NCI-H526 (cell line): ENCODE data around the gene PHGDH.
"Not testable (repeated sequence)": the region's sequence is repeated elsewhere in the genome, so short reads cannot be mapped to it uniquely, and the experiment has no call there.

Source experiments
- DNase-seq, 2 experiments: peaks; one replicate each; lab custom pipeline; 2025; lab: John Stamatoyannopoulos, UW

Gene PHGDH

DNA sequence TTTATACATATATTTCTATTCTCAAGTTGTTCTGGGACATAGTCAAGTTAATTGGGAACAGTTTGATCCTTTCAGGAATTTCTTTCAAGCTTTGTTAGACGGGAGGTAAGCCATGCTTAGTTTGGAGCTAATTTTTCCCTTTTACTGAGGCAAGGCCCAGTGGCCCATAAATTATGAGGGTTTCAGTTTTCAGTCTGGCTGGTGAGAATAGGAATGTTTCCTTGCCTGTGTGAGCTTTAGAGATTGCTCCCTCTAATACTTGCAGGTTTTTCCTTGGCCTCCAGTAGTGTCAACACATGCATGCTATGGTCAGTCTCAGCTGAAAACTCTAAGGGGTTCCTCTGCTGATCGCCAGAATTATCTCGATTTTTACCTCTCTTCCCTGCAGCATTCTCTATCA lies 14.1 kb upstream of the PHGDH start:
- no peak for DNase-seq

DNA sequence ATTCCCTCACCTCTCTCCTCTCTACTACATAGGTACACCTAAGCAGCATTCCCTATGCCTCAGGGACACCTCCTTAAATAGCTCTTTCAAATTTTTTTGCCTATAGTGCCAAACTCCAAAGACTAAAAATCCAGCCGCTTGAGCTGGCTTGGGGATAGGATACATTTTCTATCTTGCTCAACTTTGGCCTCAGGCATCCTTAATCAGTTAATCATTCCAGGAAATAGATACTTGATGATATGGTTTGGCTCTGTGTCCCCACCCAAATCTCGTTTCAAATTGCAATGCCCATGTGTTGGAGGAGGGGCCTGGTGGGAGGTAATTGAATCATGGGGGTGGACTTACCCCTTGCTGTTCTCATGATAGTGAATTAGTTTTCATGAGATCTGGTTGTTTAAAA lies 11.4 kb upstream of the PHGDH start:
- DNase-seq: no peak

DNA sequence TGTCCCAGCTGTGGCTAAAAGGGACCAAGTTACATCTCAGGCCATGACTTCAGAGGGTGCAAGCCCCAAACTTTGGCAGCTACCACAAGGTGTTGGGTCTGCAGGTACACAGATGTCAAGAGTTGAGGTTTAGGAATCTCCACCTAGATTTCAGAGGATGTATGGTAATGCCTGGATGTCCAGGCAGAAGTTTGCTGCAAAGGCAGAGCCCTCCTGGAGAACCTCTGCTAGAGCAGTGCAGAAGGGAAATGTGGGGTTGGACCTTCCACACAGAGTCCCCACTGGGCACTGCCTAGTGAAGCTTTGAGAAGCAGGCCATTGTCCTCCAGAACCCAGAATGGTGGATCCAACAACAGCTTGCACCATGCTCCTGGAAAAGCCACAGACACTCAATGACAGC lies 10.1 kb upstream of the PHGDH start:
- no peak for DNase-seq

DNA sequence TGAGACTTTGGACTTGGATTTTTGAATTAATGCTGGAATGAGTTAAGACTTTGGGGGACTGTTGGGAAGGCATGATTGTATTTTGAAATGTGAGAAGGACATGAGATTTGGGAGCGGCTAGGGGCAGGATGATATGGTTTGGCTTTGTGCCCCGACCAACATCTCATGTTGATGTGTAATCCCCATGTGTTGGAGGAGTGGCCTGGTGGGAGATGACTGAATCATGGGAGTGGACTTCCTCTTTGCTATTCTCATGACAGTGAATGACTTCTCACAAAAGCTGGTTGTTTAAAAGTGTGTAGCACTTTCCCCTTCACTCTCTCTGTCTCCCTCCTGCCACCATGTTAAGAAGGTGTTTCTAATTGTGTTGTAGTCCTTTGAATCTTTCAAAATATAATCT lies 9.3 kb upstream of the PHGDH start:
- DNase-seq: no peak

DNA sequence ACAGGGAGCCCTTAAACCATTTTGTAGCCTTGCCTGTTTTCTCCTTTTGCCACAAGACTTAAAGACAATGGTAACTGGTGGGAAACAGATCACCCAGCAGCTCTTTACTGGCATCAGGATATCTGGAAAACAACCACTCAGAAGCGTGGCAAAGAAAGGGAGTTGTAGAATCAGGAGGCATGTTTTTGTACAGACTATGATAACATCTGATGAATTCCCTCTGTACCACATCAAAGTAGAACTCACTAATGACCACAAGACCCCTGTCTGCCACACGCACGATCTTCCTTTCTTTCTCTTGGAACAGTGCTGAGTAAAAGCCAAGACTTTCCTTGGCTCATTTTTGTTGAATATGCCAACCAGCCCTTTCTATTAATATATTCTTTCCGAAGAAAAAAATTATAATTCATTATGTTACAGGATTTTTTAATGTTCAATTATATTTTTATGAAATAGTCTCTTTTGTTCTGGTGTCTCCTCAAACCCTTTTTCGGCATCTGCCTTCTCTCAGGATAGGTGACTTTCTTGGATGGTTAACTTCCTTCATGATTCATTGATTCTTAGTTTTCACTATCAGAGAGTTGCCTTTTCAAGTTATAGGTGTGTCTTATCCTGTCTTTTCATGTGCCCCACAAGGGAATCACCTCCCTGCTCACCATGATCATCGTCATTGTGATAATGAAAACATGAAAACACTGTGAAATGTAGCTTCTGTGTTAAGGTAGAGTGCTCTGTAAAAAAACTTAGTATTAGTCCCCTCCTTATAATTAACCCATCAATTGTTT lies 7.9 kb upstream of the PHGDH start:
- no peak for DNase-seq

DNA sequence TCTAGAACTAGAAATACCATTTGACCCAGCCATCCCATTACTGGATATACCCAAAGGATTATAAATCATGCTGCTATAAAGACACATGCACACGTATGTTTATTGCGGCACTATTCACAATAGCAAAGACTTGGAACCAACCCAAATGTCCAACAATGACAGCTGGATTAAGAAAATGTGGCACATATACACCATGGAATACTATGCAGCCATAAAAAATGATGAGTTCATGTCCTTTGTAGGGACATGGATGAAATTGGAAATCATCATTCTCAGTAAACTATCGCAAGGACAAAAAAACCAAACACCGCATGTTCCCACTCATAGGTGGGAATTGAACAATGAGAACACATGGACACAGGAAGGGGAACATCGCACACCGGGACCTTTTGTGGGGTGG lies 5.1 kb upstream of the PHGDH start:
- DNase-seq: not testable (repeated sequence)

DNA sequence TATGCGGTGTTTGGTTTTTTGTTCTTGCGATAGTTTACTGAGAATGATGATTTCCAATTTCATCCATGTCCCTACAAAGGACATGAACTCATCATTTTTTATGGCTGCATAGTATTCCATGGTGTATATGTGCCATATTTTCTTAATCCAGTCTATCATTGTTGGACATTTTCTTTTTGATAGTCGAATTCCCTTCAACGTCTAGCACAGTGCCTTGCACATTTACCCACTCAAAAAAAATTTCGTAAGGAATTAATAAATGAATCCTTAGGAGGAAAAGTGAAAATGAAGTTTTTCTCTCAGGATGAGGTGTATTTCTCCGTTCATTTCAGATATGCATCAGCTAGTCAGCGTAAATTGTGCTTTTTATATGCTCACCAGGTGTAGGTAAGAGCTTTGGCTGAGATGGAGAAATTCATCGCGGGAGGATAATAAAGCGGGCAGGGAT lies 354 bp upstream of the PHGDH start:
- DNase-seq: not testable (repeated sequence)

DNA sequence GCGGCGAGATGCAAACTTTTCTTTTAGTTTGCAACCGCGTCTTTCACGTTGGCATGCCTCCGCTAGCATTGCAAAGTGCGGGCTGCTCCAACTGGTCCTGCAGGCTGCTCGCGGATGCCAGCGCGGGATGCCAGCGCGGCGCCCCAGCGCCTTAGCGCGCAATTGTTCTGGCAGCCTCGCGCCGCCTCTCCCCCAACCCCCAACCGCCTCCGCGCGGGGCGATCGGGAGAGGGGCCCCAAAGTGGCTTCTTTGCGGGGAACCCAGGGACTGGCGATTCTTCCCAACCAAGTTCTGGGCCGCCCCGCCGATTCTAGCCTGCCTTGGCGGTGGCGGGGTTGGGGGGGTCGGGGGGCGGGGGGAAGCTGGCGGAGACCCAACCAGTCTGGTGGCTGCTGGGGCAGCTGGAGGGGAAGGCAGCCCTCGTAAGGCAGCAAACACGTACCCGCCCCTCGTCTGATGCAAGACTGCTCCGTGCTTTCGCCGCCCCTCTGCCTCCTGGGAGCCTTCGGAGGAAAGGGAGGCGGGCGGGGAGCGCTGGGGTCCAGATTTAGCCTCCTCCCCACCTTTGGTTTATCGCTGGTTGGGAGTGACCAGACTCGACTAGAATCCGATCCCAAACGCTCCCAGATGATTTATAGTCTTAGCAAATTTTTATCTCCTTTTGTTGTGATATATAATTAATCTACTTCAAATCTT lies 756 bp downstream of the PHGDH start:
- DNase-seq: peak; percentile 80 to 89

DNA sequence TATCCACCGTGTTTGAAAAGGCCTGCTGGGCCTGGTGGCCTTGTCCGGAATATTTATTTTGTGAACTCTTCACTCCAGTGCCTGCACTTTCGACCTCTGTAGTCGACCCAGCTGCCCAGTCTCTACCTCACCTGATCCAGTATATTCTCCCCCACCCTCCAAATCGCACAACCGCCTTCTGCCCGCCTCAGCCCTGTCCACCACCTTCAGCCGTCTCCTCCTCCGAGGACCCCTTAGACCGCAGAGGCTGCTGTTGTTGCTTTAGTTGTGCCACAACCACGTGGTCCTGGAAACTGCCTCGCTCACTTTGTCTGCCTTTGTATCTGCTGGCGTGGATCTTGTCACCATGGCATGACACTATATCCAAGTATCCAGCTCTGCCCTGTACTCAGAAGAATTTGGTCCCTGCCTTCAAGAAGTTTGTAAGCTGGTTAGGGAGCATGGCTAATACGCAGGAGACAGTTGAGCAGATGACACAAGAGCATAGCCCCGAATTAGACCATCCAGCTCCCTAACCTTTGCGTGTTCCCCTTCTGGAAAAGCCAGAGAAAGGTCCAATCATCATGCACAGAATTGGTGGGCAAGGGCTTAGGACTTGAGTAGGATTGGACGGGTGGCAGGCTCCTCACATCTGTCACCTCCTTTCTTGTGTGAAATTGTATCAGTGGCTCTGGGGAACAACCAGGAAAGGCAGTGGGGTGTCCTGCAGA lies 1.5 kb downstream of the PHGDH start:
- DNase-seq: peak; percentile 48 to 57

DNA sequence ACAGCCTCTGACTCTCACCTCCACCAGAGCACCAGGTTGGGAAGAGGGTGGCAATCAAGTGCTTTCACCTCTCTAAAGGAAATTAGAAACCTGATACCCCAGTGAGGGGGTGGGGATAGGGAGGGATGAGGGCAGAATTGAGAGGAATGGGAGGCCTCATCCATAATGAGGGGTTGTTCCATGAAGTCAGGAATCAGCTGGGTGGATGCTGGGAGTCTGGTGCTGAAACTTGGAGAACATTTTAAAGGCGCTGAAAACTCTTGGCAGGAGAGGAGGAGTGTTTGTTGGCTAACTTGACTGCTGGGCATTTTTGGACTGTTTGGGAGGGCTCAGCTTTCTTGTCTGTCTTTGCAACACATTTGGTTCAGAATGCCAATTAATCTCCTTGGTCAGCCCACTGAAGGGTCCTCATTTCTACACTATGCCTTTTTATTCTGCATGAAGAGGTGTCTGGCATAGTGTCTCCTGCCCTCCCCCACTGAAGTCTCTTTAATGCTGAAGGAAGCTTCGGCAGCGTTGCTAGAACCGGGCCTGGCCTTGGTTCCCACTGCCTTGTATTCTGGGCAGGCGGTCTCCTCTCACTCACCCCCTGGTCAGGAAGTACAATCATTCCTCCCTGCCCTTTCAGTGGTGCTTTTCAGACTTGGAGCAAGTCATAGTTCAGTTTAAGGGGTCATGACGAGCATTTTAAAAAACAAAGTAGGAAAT lies 2.2 kb downstream of the PHGDH start:
- DNase-seq: peak in 1 of 2 experiments; percentile 62

DNA sequence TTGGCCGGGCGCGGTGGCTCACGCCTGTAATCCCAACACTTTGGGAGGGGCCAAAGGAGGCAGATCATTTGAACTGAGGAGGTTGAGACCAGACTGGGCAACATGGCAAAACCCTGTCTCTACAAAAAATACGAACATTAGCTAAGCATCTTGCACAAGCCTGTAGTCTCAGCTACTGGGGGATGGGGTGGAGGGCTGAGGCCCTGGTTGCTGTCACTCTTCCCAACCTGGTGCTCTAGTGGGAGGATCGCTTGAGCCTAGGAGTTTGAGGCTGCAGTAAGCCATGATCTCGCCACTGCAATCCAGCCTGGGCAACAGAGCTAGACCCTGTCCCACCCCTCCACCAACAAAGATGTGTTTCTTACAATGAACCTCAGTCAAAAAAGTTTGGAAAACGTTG lies 2.8 kb downstream of the PHGDH start:
- no peak for DNase-seq

DNA sequence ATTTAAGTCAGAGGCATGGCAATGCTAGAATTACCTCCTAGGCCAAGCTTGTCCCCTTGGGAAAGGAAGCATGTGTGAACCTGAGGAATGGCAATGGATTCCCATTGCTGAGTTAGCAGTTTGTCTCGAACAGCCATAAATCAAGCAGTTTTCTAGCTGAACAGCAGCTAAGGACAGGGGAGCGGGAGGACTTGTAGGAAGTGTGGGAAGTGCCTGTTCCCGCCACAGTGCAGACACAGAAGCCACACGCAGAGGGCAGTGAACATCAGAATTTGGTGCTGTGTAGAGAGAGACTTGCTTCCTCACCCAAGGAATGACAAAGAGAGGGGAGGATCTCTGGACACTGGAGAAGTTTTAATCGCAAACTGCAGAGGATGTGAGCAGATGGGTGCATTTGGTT lies 3.8 kb downstream of the PHGDH start:
- peak in 1 of 2 experiments; percentile 17 for DNase-seq

DNA sequence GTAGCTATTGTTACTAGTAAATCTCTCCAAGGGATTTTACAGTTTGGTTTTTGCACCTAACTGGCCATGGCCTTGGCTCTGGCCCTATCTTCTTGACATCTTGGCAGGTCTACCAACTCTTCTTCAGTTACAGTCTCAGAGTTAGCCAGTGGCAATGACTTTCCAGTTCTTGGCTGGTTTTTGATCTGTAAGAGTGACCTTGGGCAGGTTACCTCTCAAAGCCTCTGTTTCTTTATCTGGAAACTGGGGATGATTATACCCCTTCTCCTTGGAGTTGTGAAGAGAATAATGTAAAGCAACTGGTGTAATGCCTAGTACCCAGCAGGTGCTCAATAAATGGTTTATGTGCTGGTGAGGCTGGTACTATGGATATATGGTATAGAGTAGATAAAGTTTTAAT lies 6.7 kb downstream of the PHGDH start:
- no peak for DNase-seq

DNA sequence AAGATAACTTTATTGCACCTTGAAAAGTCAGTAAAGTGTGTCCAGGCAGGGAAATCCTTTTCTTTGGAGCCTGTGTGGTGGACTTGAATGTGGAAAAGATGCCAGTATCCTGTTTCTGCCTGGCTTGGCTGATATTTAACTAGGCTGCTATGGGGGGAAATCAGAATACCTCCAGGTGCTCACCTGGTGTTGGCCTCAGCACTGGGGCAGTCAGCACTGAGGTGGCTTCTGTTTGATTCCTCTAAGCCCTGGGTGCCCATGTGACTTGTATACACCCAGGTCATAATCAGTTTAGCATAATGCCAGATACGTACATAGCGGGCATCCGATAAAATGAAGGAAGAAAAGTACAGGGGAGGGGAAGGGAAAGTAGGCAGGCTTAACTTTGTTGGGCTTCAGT lies 7.2 kb downstream of the PHGDH start:
- DNase-seq: no peak

DNA sequence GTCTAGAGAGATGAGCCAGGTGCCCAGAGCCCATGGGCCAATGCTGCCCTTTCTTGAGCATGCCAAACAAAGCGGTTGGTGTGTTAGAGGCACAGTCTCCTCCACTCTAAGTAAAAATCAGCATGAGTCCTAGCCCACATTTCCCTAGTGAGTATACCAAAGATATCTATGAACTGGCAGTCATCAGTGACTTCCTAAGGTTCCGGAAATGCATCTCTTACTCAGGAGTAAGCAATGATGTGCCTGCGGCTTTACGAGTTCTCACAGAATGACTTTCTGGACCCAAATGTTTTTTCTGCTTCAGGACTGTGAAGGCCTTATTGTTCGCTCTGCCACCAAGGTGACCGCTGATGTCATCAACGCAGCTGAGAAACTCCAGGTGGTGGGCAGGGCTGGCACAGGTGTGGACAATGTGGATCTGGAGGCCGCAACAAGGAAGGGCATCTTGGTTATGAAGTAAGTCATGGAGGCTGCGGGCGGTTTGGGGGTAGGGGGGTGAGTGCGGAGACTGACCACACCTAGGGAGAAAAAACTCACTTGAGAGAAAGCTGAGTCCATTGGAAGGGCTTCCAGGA lies 9.2 kb downstream of the PHGDH start:
- no peak for DNase-seq

DNA sequence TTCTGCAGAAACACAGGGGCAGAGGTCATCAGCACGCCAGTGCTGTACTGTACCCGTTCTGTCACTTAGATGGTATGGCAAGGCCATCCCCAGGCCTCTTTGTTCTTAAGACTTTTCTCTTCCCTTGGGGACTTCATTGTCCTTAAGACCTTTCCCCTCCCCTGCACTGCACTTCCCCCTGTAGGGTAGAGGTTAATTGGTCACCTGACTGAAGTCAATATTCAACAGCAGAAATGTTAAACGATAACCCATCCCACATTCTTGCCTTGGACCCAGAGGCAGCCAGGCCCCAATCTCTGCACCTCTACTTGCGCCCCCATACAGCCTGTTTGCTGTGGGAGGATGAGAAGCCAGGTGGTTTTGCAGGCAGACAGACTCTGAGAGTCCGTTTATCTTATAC lies 10.2 kb downstream of the PHGDH start:
- no peak for DNase-seq

DNA sequence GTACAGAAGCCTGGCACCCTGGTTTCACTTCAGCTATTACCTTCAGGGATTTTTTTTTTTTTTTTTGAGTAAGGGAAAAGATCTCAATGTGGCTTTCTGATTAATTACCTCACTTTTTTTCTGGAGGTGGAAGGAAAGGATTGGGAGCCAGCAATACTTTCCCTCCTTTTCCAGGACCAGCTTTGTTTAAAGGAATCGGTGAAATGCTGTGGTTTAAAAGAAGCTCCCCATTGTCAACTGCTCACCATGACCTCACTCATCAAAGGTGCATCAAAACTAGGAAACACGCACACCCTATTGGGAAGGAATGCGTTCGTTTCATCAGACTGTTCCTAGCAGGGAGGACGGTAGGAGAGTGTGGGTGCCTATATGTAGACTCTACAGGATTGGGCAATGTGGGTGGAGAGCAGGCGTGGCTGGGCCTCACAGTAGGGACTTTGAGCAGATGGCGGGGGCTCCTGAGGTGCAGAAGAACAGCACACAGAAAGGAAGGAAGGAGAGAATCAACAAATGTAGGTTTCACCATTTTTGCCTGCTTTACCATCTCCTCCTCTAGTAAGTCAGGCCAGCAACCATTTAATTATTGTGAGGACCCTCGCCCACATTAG lies 13.0 kb downstream of the PHGDH start:
- DNase-seq: no peak

DNA sequence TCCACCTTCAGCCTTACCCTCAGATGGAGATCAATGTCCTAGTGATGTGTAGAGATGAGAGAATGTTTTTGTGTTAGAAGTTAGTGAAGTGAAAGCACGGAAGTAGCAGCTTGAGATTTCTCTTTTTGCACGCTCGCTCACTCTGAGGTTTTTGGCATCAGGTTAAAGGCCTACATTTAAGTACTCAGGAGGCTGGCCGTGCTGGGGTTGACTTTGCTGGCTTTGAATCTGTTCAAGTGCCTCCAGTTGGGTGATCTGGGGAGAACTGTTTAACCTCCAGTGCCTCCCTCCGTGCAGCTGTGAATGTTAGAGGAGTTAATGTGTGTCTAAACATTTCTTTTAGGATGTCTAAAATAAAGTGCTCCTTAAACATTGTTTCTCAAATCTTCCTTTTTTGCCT lies 13.9 kb downstream of the PHGDH start:
- DNase-seq: no peak

DNA sequence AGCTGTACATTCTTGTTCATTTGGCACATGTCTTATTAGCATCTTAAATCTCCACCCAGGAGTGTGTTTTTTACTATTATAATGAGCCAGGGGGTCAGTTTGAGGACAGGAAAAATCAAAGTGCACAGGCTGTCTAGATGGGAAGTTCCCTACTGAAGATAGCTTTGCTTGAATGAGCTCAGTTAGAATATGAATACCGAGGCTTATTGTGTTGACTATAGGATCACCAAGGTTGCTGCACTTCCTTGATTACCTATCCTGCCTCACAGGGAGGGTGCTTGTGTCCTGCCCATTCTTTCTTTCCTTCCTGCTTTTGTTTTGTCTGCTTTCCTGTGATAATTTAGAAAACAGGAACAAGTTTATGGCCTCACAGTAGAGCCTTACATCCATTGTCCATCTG lies 16.3 kb downstream of the PHGDH start:
- no peak for DNase-seq

DNA sequence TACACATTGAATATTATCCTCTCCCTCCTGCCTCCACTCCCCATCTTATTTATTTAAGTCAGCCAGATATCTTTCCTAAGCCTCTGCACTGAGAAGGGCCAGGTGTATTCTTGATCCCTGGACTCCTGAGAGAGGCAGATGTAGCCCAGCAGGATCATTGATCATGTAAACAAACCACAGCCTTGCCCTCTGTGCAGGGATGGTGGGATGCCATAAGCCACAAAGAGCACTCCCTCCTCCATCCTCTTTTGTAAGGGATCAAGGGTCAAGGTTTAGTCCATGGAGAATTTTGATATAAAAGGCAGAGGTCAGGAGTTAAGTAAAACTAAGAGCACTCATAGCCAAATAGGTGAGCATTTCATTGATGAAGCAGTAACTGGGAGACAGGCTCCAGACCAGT lies 17.3 kb downstream of the PHGDH start:
- DNase-seq: no peak

DNA sequence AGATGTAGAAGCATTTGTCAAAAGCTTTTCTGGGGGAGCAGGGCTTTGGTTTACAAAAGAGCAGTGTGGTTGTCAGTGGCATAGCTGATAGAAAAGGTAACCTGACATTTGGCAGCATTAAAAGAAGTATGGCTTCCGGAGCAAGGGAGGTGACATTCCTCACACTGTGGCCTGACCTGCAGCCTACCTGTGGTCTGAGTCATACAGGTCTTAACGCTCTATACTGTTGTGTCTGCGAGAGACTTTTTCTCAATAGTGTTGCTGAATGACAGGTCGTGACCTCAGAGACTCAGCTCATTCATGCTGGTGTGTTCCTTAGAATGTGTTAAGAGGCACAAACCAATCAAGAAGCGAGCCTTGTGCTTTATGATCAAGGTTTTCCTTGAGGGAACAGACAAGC lies 19.3 kb downstream of the PHGDH start:
- DNase-seq: no peak
